ENCODE results near the gene FEN1. TPM values are rescaled to one million over a fixed set of nuclear protein-coding genes. Genes with fewer than 3 reads are reported as not detected.

The FEN1 gene
- total and polyA plus RNA-seq, 7 donors, result 5.7 to 30.3 (median 10.3) TPM

GRCh38 chr11:61838501-61838900, 45.8 kb downstream of the FEN1 start:
- DNase-seq, result no peak

GRCh38 chr11:61838921-61839320, 46.2 kb downstream of the FEN1 start:
- H3K4me3 ChIP-seq, result no peak overlapping the region
- H3K9me3 ChIP-seq, result no peaks in the 10 kb centered on the region
- ATAC-seq (no peak), DNase-seq (no peak)
- H3K27me3 ChIP-seq (ENCODE audit: insufficient read depth in 3 of 3, low read length in 2 of 3), result no peaks in the 10 kb centered on the region
- intact Hi-C loops (cut with DNase I), result no loop called here
- TF ChIP-seq, protein P1, sequence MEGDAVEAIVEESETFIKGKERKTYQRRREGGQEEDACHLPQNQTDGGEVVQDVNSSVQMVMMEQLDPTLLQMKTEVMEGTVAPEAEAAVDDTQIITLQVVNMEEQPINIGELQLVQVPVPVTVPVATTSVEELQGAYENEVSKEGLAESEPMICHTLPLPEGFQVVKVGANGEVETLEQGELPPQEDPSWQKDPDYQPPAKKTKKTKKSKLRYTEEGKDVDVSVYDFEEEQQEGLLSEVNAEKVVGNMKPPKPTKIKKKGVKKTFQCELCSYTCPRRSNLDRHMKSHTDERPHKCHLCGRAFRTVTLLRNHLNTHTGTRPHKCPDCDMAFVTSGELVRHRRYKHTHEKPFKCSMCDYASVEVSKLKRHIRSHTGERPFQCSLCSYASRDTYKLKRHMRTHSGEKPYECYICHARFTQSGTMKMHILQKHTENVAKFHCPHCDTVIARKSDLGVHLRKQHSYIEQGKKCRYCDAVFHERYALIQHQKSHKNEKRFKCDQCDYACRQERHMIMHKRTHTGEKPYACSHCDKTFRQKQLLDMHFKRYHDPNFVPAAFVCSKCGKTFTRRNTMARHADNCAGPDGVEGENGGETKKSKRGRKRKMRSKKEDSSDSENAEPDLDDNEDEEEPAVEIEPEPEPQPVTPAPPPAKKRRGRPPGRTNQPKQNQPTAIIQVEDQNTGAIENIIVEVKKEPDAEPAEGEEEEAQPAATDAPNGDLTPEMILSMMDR (IDR thresholded peaks at IDR 0.05), result no peak
- H3K36me3 ChIP-seq (ENCODE audit: insufficient read depth in 1 of 2, low read depth in 1 of 2), result peaks cover 0 to 4% of the 10 kb centered on the region in 2 donors
- H3K27ac ChIP-seq, result no peak overlapping the region
- 88 to 92% (median 88%) methylated on average over 10 of the region's 10 CpGs for WGBS, 3 donors
- H3K4me1 ChIP-seq, result no peaks in the 10 kb centered on the region

More at GRCh38 chr11:61838501-61838900, 45.8 kb downstream of the FEN1 start:
- ATAC-seq, result no peak
- Histone ChIP-seq H3K27me3 (ENCODE audit: insufficient read depth in 3 of 3, low read length in 2 of 3) (no peaks in the 10 kb centered on the region), H3K9me3 (no peaks in the 10 kb centered on the region), H3K4me1 (no peaks in the 10 kb centered on the region), H3K27ac (no peak overlapping the region), H3K4me3 (no peak overlapping the region), H3K36me3 (ENCODE audit: insufficient read depth in 1 of 2, low read depth in 1 of 2) (peaks cover 0 to 4% of the 10 kb centered on the region in 2 donors)
- TF ChIP-seq, protein P1 (IDR thresholded peaks at IDR 0.05), result no peak
- 92 to 95% (median 93%) methylated on average over 5 of the region's 5 CpGs for WGBS, 3 donors
- intact Hi-C loops (cut with DNase I), result no loop called here

- H3K27ac ChIP-seq, result no peak overlapping the region
- H3K4me3 ChIP-seq, result no peak overlapping the region
- WGBS, 3 donors, result 97 to 100% (median 99%) methylated on average over 2 of the region's 2 CpGs
- intact Hi-C loops (cut with DNase I), result no loop called here
- H3K9me3 ChIP-seq, result no peaks in the 10 kb centered on the region
- TF ChIP-seq, protein P1 (IDR thresholded peaks at IDR 0.05), result no peak
- H3K4me1 ChIP-seq, result no peaks in the 10 kb centered on the region
- DNase-seq (no peak), ATAC-seq (no peak)
- peaks cover 0 to 4% of the 10 kb centered on the region in 2 donors for H3K36me3 ChIP-seq (ENCODE audit: insufficient read depth in 1 of 2, low read depth in 1 of 2)
- H3K27me3 ChIP-seq (ENCODE audit: insufficient read depth in 3 of 3, low read length in 2 of 3), result no peaks in the 10 kb centered on the region
Observed at GRCh38 chr11:61839742-61840141, 47.0 kb downstream of the FEN1 start.

GRCh38 chr11:61840371-61840770, 47.7 kb downstream of the FEN1 start:
- TF ChIP-seq, protein P1 (IDR thresholded peaks at IDR 0.05), result no peak
- no peak for ATAC-seq
- Histone ChIP-seq H3K4me1 (no peaks in the 10 kb centered on the region), H3K27ac (no peak overlapping the region), H3K27me3 (ENCODE audit: insufficient read depth in 3 of 3, low read length in 2 of 3) (no peaks in the 10 kb centered on the region), H3K9me3 (no peaks in the 10 kb centered on the region), H3K36me3 (ENCODE audit: insufficient read depth in 1 of 2, low read depth in 1 of 2) (peaks cover 0 to 4% of the 10 kb centered on the region in 2 donors), H3K4me3 (no peak overlapping the region)
- intact Hi-C loops (cut with DNase I), result no loop called here
- DNase-seq, result no peak
- 93 to 97% (median 95%) methylated on average over 7 of the region's 7 CpGs for WGBS, 3 donors
